AG08396 (cell line): ENCODE data around the gene DNAJC17.

Experiments used
- DNase-seq: peaks from one replicate; pipeline ENCODE4 v3.0.0; 2012; ENCODE audit warnings: low spot score, mixed read lengths

Gene DNAJC17

GRCh38 chr15:40739854-40740253 lies 67.4 kb downstream of the DNAJC17 start:
- no peak for DNase-seq

- no peak for DNase-seq
Observed at GRCh38 chr15:40739047-40739446, 68.2 kb downstream of the DNAJC17 start.

GRCh38 chr15:40737048-40737447 lies 70.2 kb downstream of the DNAJC17 start:
- DNase-seq, result no peak

- DNase-seq, result no peak
Observed at GRCh38 chr15:40736575-40736974, 70.7 kb downstream of the DNAJC17 start.

GRCh38 chr15:40731034-40731433 lies 76.2 kb downstream of the DNAJC17 start:
- no peak for DNase-seq

GRCh38 chr15:40723919-40724318 lies 83.4 kb downstream of the DNAJC17 start:
- no peak for DNase-seq

- DNase-seq, result no peak
Observed at GRCh38 chr15:40722934-40723333, 84.3 kb downstream of the DNAJC17 start.

GRCh38 chr15:40722354-40722753 lies 84.9 kb downstream of the DNAJC17 start:
- no peak for DNase-seq

- no peak for DNase-seq
Observed at GRCh38 chr15:40721701-40722100, 85.6 kb downstream of the DNAJC17 start.

- DNase-seq, result no peak
Observed at GRCh38 chr15:40716165-40716564, 91.1 kb downstream of the DNAJC17 start.
